ENCODE measurements around the gene BLTP2.

The BLTP2 gene

GRCh38 chr17:28597606-28598383 lies 47.2 kb downstream of the BLTP2 start:
- no peak for DNase-seq

Measured in stimulated activated CD4-positive, alpha-beta T cell treated with anti-CD3 and anti-CD28 coated beads, Interleukin-4, amount 100 ng/mL, for 4 hours (primary cell).